ENCODE data around the gene TMOD1. TPM values are rescaled to one million over a fixed set of nuclear protein-coding genes. Genes with fewer than 3 reads are reported as not detected.

The TMOD1 gene
- total RNA-seq, 1 donor from 2014 or later: 0.49 TPM

- H3K27ac Mint-ChIP-seq: no peak overlapping the region
- H3K4me1 Mint-ChIP-seq: no peaks in the 10 kb centered on the region
- TF ChIP-seq, protein P1, sequence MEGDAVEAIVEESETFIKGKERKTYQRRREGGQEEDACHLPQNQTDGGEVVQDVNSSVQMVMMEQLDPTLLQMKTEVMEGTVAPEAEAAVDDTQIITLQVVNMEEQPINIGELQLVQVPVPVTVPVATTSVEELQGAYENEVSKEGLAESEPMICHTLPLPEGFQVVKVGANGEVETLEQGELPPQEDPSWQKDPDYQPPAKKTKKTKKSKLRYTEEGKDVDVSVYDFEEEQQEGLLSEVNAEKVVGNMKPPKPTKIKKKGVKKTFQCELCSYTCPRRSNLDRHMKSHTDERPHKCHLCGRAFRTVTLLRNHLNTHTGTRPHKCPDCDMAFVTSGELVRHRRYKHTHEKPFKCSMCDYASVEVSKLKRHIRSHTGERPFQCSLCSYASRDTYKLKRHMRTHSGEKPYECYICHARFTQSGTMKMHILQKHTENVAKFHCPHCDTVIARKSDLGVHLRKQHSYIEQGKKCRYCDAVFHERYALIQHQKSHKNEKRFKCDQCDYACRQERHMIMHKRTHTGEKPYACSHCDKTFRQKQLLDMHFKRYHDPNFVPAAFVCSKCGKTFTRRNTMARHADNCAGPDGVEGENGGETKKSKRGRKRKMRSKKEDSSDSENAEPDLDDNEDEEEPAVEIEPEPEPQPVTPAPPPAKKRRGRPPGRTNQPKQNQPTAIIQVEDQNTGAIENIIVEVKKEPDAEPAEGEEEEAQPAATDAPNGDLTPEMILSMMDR (IDR thresholded peaks at IDR 0.05; ENCODE audit: unreplicated experiment): no peak
- no peak for DNase-seq (ENCODE audit: low spot score in 2 of 2, unreplicated experiment in 2 of 2)
- no peak overlapping the region for H3K4me3 Mint-ChIP-seq
- H3K9me3 Mint-ChIP-seq: no peaks in the 10 kb centered on the region
- peaks cover 46% of the 10 kb centered on the region for H3K27me3 Mint-ChIP-seq (ENCODE audit: low read depth)
- H3K36me3 Mint-ChIP-seq: no peaks in the 10 kb centered on the region
These were observed 55.5 kb downstream of the TMOD1 start for GRCh38 chr9:97556721-97557605.

GRCh38 chr9:97557606-97558095, 56.2 kb downstream of the TMOD1 start:
- no peaks in the 10 kb centered on the region for H3K9me3 Mint-ChIP-seq
- no peak overlapping the region for H3K4me3 Mint-ChIP-seq
- no peaks in the 10 kb centered on the region for H3K36me3 Mint-ChIP-seq
- H3K27ac Mint-ChIP-seq: no peak overlapping the region
- TF ChIP-seq, protein P1 (IDR thresholded peaks at IDR 0.05; ENCODE audit: unreplicated experiment): no peak
- peaks cover 41% of the 10 kb centered on the region for H3K27me3 Mint-ChIP-seq (ENCODE audit: low read depth)
- no peaks in the 10 kb centered on the region for H3K4me1 Mint-ChIP-seq
- DNase-seq (ENCODE audit: low spot score in 2 of 2, unreplicated experiment in 2 of 2): no peak

GRCh38 chr9:97558701-97559101, 57.2 kb downstream of the TMOD1 start:
- Mint-ChIP-seq H3K9me3 (no peaks in the 10 kb centered on the region), H3K27me3 (ENCODE audit: low read depth) (peaks cover 33% of the 10 kb centered on the region), H3K27ac (no peak overlapping the region), H3K36me3 (no peaks in the 10 kb centered on the region), H3K4me1 (no peaks in the 10 kb centered on the region), H3K4me3 (no peak overlapping the region)
- DNase-seq (ENCODE audit: low spot score in 2 of 2, unreplicated experiment in 2 of 2): no peak
- TF ChIP-seq, protein P1 (IDR thresholded peaks at IDR 0.05; ENCODE audit: unreplicated experiment): no peak

- DNase-seq (ENCODE audit: low spot score in 2 of 2, unreplicated experiment in 2 of 2): no peak
- H3K4me1 Mint-ChIP-seq: peaks cover 3% of the 10 kb centered on the region
- H3K4me3 Mint-ChIP-seq: no peak overlapping the region
- H3K27me3 Mint-ChIP-seq (ENCODE audit: low read depth): peaks cover 29% of the 10 kb centered on the region
- TF ChIP-seq, protein P1 (IDR thresholded peaks at IDR 0.05; ENCODE audit: unreplicated experiment): no peak
- H3K9me3 Mint-ChIP-seq: no peaks in the 10 kb centered on the region
- no peaks in the 10 kb centered on the region for H3K36me3 Mint-ChIP-seq
- no peak overlapping the region for H3K27ac Mint-ChIP-seq
These were observed 57.6 kb downstream of the TMOD1 start for GRCh38 chr9:97559111-97559514.

- Mint-ChIP-seq H3K36me3 (no peaks in the 10 kb centered on the region), H3K4me1 (peaks cover 7% of the 10 kb centered on the region), H3K27ac (no peak overlapping the region)
These were observed 58.7 kb downstream of the TMOD1 start for GRCh38 chr9:97560154-97560553.

More at GRCh38 chr9:97560154-97560553, 58.7 kb downstream of the TMOD1 start:
- no peak for DNase-seq (ENCODE audit: low spot score in 2 of 2, unreplicated experiment in 2 of 2)
- Mint-ChIP-seq H3K27me3 (ENCODE audit: low read depth) (peaks cover 23% of the 10 kb centered on the region), H3K9me3 (no peaks in the 10 kb centered on the region), H3K4me3 (no peak overlapping the region)
- TF ChIP-seq, protein P1 (IDR thresholded peaks at IDR 0.05; ENCODE audit: unreplicated experiment): no peak
